ENCODE results near the gene SOBP.

DNA sequence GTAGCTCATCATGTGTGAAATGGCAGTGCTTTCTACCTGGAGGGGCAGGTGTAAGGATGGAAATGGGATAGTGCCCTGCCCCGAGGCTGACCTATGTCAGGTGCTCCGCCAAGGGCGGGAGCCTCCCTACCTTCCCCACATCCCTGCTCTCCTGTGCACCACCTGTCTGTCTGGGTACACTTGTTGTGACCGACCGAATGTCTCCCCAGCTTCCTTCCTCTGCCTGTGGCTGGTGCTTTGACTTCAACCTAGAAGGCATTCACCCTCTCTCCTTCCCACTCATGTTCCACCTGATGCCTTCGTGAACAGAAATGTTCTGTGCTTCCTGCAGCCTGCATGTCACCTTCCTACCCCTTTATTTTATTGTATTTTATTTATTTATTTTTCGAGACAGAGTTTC is 219.4 kb downstream of the SOBP start:
- TF ChIP-seq, protein P1, sequence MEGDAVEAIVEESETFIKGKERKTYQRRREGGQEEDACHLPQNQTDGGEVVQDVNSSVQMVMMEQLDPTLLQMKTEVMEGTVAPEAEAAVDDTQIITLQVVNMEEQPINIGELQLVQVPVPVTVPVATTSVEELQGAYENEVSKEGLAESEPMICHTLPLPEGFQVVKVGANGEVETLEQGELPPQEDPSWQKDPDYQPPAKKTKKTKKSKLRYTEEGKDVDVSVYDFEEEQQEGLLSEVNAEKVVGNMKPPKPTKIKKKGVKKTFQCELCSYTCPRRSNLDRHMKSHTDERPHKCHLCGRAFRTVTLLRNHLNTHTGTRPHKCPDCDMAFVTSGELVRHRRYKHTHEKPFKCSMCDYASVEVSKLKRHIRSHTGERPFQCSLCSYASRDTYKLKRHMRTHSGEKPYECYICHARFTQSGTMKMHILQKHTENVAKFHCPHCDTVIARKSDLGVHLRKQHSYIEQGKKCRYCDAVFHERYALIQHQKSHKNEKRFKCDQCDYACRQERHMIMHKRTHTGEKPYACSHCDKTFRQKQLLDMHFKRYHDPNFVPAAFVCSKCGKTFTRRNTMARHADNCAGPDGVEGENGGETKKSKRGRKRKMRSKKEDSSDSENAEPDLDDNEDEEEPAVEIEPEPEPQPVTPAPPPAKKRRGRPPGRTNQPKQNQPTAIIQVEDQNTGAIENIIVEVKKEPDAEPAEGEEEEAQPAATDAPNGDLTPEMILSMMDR (IDR thresholded peaks at IDR 0.05): no peak
- TF ChIP-seq POLR2A (IDR thresholded peaks at IDR 0.05): no peak

Data from esophagus squamous epithelium (tissue), 4 donors.